ENCODE measurements around the gene MAP3K7CL.
"Not testable (repeated sequence)": the region's sequence is repeated elsewhere in the genome, so short reads cannot be mapped to it uniquely, and the experiment has no call there.

Gene MAP3K7CL

DNA sequence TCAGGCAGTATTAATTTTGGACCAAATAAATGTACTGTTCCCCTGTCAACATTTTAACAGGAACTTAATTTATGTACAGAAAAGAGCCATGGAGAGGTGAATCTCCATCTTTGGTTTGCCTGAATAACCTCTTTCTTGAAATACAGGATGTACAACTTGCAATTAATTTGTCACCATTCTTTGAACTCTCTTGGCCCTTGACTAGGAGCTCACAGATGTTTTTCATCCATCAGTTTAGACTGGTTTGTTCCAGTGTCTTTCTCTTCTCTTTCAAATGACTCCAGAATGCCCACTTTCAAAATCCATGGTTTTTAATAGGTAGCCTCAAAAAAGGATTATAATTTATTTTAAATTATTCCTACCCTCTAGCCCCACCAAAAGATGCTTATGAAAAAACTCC lies 5.0 kb downstream of the MAP3K7CL start:
- no peak for DNase-seq

- no peak for DNase-seq
These were observed 5.6 kb downstream of the MAP3K7CL start for GRCh38 chr21:29136033-29136432.

- no peak for DNase-seq
These were observed 14.4 kb downstream of the MAP3K7CL start for GRCh38 chr21:29144736-29145353.

DNA sequence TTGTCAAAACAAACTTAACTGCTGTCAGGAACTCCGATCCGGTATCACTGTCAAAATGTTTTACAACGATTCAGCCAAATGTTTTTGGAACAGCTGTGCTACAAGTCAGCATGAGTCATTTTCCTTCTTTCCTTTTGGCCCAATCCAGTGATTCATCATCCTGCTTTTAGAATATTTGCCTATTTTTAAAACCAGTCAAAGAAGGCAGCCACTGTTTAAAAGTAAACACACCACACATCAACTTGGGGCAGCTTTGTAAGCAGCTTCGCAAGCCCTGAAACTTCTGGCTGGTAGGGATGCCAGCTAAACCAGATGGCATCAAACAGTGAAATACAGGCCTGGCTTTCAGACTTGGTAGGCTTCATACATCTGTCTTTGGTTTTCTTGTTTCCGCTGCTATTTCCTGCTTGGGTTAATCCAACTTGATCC lies 14.9 kb downstream of the MAP3K7CL start:
- no peak for DNase-seq

DNA sequence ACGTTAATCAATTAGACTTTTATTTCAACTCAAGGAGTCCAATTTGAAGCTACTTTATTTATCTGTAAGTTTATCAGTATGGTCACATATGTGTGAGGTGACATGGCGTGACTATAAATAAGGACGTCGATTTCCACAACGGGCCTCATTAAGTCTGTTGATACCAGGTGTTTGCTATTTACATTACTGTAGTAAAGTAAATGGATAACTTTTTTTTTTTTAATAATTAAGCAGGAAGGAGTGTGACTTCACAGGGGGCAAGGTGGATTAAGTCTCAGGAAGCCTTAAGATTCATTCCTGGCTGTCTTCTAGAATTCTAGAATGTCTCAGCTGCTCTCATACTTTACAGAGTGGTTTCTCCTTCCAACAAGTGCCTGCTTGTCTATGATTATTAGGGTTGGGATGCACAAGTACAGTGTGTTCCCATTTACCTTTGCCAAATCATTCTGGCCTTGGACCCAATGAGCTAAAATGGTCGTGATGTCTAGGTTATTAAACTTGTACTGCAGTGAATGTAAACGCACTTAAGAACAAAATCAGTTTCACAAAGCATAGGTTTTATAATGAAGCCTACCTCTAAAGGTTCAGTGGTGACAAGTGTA lies 15.5 kb downstream of the MAP3K7CL start:
- no peak for DNase-seq

GRCh38 chr21:29146726-29147125 lies 16.3 kb downstream of the MAP3K7CL start:
- DNase-seq = no peak

- no peak for DNase-seq
These were observed 18.1 kb downstream of the MAP3K7CL start for GRCh38 chr21:29148530-29148929.

DNA sequence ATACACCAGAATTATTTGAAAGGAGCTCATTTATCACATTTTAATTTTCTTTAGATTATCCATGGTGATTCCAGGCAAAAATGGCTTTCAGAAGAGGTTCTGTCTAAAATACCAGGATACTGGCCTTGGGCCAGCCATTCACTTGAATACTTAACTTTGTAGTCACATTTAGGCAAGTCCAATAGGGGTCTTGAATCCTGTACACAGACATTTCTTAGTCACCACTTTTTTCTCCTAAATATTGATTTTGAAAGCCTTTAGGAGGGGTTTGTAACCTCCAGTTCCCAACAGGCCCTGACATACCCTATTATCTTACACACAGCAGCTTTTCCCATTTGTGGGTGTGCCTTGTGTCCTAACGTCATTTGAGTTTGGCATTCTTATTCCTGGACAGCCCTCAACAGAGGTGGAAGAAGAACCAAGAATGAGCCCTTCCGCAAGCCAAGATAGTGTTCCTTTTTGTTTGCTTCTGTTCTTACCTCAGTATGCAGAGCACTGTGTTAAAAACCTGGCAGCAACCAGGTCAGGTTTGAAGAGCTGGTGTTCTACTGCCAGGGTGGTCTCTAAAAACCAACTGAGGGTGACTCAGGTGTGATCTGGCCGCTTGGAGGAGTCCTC lies 19.5 kb downstream of the MAP3K7CL start:
- DNase-seq = no peak

DNA sequence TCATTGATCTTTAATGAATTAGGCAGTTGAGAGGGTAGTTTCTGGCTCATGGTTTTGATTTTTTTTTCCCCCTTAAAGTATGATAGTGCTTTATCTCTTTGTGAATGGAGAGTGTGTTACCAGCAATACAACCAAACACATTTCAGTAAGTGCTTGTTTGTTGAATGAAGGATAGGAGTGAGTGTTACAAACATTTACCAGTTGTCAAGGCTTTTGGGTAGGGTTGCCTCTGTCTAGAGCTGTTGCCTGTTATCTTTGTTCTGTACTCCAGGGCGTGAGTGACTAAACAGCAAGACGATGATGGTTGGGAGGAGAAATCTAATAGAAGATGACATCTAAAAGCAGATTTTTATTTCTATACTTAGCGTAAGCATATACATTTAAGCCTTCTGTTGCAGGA lies 21.5 kb downstream of the MAP3K7CL start:
- no peak for DNase-seq

DNA sequence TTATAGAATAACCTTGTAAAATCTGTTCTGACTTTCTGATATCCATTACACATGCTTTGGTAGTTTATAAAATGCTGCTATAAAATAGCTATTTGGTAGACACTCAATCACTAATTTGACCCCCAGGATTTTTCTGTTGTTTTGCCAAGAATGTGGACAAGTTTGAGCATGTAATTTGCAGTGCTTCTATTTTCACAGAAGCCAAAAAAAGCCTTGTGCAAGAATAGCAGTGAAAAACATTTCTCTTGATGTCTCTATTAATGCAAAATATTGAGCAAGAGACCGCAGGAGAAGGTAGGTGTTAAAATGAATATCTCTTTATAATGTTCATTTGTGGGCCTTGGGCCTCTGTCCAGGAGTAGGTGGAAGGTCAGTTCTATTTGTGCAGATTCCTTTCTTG lies 22.5 kb downstream of the MAP3K7CL start:
- no peak for DNase-seq

DNA sequence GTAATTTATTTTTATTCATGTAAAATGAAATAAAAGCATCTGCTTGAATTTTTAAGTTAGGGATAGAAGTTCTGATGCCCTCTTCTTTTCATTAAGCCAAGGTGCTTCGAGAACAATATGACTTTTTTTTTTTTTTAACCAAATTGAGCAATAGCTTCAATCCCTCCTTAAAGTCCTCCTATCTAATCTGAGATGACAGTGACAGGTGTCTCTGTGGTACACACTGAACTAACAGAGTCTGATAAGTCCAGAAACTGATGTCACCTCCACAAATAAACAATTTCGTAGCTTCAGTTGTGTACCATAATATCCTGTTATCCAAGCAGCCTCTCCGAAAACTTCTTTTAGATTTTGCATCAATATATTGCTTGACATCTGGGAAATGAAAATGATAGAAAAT lies 23.8 kb downstream of the MAP3K7CL start:
- no peak for DNase-seq

- DNase-seq = no peak
These were observed 24.9 kb downstream of the MAP3K7CL start for GRCh38 chr21:29155118-29155932.

GRCh38 chr21:29155933-29156260 lies 25.5 kb downstream of the MAP3K7CL start:
- no peak for DNase-seq

GRCh38 chr21:29157080-29157479 lies 26.6 kb downstream of the MAP3K7CL start:
- no peak for DNase-seq

DNA sequence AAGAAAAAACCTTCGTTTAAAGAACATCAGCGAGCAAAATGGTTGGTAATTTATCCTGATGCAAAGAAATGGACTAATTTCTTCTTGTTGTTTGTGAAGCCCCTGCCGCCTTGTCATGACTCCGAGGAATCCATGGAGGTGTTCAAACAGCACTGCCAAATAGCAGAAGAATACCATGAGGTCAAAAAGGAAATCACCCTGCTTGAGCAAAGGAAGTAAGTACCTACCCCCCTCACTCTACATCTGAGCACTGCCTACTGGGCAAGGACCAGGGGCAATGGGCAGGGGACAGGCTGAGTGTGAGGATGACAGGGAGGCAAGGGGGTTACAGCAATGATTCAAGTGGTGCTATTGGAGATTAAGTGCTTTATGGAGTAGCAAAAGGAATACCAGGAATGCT lies 29.4 kb downstream of the MAP3K7CL start:
- DNase-seq = no peak

DNA sequence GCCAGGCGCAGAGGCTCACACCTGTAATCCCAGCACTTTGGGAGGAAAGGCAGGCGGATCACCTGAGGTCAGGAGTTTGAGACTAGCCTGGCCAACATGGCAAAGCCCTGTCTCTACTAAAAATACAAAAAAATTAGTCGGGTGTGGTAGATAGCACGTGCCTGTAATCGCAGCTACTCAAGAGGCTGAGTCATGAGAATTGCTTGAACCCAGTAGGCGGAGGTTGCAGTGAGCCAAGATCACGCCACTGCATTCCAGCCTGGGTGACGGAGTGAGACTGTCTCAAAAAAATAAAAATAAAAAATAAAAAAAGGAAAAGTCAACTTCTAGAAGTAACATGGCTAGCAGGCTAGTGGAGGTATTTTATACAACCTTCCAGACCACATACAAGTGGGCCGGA lies 32.4 kb downstream of the MAP3K7CL start:
- not testable (repeated sequence) for DNase-seq

GRCh38 chr21:29163341-29164115 lies 33.1 kb downstream of the MAP3K7CL start:
- no peak for DNase-seq

DNA sequence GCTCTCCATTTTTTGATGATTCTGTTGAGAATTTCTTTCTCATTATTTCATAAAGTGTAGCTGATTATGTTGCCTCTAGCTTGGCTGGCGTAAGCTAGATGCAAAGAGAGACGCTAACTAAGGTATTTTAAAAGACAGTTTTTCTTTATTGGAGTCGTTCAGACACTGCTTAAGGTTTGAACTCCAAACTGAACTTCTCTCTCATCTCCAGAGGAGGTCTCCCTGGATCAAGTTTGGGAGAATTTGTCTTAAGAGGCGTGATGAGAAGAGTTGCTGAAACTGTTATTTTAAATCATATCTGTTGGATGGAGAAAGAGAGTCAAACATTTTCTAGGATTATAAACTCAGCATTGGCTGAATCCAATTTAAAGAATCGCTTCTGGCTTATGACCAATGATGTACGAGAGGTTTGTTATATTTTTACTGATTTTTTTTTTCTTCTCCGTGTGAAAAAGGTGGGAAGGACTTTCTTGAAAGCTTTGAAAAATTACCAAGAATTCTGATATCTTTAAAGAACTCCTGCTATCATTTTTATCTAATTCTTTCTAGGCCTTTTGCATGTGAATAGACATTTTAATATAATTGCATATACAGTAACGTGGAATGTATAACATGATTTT lies 34.0 kb downstream of the MAP3K7CL start:
- peak; percentile 15 for DNase-seq

DNA sequence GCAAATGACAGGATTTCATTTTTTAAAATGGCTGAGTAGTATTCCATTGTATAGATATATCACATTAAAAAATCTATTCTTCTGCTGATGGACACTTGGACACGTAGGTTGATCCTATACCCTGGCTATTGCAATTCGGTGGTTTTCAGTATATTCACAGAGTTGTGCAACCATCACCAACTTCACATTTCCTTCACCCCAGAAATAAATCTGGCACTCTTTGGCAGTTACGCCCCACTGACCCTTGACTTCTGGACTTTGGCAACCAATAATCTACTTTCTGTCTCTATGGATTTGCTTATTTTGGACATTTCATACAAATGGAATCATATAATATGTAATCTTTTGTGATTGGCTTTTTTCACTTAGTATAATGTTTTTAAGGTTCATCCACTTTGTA lies 35.9 kb downstream of the MAP3K7CL start:
- no peak for DNase-seq

- DNase-seq = no peak
These were observed 36.4 kb downstream of the MAP3K7CL start for GRCh38 chr21:29166853-29167252.

DNA sequence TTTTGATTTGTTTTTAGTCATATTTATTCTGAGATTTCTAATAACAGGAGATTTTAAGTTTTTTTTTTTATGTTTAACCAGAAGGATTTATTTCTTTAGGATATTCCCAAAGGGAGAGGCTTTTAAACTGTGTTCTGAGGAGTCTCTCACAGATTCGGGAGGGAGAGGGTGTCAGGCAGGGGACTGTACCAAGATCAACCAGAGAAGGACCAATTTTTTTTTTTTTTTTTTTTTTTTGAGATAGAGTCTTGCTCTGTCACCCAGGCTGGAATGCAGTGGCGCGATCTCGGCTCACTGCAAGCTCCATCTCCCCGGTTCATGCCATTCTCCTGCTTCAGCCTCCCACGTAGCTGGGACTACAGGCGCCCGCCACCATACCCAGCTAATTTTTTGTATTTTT lies 37.0 kb downstream of the MAP3K7CL start:
- not testable (repeated sequence) for DNase-seq

- DNase-seq = no peak
These were observed 38.5 kb downstream of the MAP3K7CL start for GRCh38 chr21:29168891-29169315.

GRCh38 chr21:29170944-29171343 lies 40.5 kb downstream of the MAP3K7CL start:
- no peak for DNase-seq

All from NCI-H524 treated with DMSO at 0.1 percent for 48 hours (cell line).